Tibial artery (tissue), 4 donors: Measurements from ENCODE around the gene TRIM74.
"Not testable (repeated sequence)": the region's sequence is repeated elsewhere in the genome, so short reads cannot be mapped to it uniquely, and the experiment has no call there.

ENCODE experiments used
- DNase-seq, 2 donors: peaks; one replicate each; pipeline ENCODE4 v3.0.0-alpha.2; 2019
- H3K27ac ChIP-seq, 2 donors: fragments of 200-600 bp; sonication (generic) in 1 of 2; 1 replicate in 1 of 2; 2 replicates in 1 of 2; pipeline ENCODE4 v1.5.1; 2018 to 2019; ENCODE audit warnings: mild to moderate bottlenecking in 1 of 2
- H3K27me3 ChIP-seq, 2 donors: fragments of 200-600 bp; sonication (generic) in 1 of 2; one replicate each; pipeline versions ENCODE4 v1.5.1 to v1.6.0; 2016 to 2019
- H3K36me3 ChIP-seq, 3 donors: fragments of 200-600 bp; sonication (generic) in 2 of 3; one replicate each; pipeline ENCODE4 v1.5.1; 2016 to 2019; ENCODE audit warnings: mild to moderate bottlenecking in 2 of 3
- H3K4me1 ChIP-seq, 4 donors: fragments of 200-600 bp; sonication (generic) in 2 of 4; 1 replicate in 3 of 4; 2 replicates in 1 of 4; pipeline ENCODE4 v1.5.1; 2016 to 2019
- H3K4me3 ChIP-seq, 2 donors: fragments of 200-600 bp; sonication (generic) in 1 of 2; 1 replicate in 1 of 2; 2 replicates in 1 of 2; pipeline ENCODE4 v1.5.1; 2018 to 2019; ENCODE audit warnings: mild to moderate bottlenecking in 2 of 2
- H3K9me3 ChIP-seq, 3 donors: fragments of 200-600 bp; sonication (generic) in 1 of 3; one replicate each; pipeline ENCODE4 v1.5.1; 2016 to 2019
- intact Hi-C: fragments of 100-400 bp; cut with DNase I; formaldehyde crosslinking; loops from one replicate; pipeline ENCODE4 v1.15.0; 2023; ENCODE audit warnings: low total_unique reads
- TF ChIP-seq, protein P1 (sequence below), 2 experiments: fragments of 200-600 bp in 1 of 2; fragments of 450-650 bp in 1 of 2; IDR thresholded peaks; one replicate each; pipeline ENCODE4 v1.5.1; 2017 to 2019; ENCODE audit warnings: antibody characterized with exemption in 2 of 2, mild to moderate bottlenecking in 1 of 2, moderate library complexity in 1 of 2

Gene TRIM74

DNA sequence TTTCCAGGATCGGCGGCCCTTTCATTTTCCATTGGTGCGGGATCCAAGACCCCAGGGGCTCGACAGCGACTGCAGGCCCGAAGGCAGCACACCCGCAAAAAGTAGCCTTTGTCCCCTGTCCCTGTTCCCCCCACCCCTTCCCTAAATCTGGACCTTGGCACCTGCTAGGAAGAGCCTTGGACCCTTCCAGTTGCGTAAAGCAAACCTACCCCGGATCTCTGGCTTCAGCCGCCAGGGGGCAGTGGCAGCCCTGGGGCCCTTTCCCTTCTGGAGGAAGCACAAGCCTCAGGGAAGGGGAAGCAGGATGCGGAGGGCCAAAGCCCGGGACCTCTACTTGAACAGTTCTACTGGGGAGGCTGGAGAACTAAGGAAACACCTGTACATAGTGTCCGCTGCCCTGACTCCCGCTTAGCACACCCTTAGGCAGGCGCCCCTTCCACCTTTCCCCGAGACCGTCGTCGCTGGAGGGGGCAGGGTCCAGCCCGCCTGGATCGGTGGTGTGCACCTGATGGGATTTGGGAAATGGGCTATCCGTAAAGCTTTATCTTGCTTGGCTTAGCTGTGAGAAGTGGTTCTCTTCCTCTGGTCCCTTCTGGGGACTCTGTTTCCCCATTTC, 23.0 kb downstream of the TRIM74 start:
- H3K27me3 ChIP-seq, H3K9me3 ChIP-seq, DNase-seq, H3K4me3 ChIP-seq, H3K4me1 ChIP-seq, intact Hi-C loops, H3K27ac ChIP-seq: not testable (repeated sequence)
- peaks cover 0 to 43% (median 33%) of the 10 kb centered on the region in 3 donors for H3K36me3 ChIP-seq

DNA sequence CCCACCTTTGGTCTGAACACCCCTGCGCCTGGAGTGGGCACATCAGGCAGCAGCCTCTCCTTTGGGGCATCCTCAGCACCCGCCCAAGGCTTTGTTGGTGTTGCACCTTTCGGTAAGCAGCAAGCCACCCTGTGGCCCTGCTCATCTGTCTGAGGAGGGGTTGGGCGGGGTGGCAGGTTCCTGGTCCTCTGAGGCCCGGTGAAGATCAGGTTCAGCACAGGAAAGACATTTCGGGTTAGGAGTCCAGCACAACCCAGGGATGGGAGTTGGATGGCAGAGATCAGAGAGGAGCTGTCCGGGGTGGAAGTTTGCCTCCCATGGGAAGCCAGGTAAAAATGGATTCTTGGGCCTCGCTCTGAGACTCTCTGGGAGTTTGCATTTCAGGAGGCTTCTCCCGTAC, 23.7 kb downstream of the TRIM74 start:
- intact Hi-C loops, H3K4me3 ChIP-seq, H3K4me1 ChIP-seq, DNase-seq, H3K9me3 ChIP-seq, H3K27me3 ChIP-seq, H3K27ac ChIP-seq: not testable (repeated sequence)
- peaks cover 0 to 48% (median 33%) of the 10 kb centered on the region in 3 donors for H3K36me3 ChIP-seq

DNA sequence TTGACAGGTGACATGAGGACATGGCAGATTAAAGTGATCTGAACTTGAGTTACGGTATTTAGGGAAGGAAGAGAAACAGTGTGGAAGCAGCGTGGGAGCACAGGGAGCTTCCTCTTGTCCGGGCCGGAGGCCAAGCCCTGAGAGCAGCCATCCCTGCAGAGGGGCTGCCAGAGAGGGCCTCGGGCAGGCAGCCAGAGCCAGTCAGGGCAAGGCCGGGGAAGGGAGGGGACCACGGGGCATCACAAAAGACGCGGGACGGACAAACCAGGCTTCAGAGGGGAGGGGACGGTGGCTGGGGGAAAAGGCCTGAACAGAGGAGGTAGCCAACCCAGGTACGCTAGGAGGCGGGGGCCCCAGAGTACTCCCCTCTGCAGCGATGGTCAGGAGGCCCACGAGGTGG, 24.3 kb downstream of the TRIM74 start:
- H3K36me3 ChIP-seq: peaks cover 0 to 48% (median 33%) of the 10 kb centered on the region in 3 donors
- H3K27me3 ChIP-seq, H3K4me3 ChIP-seq, DNase-seq, H3K9me3 ChIP-seq, intact Hi-C loops, H3K4me1 ChIP-seq, H3K27ac ChIP-seq: not testable (repeated sequence)

DNA sequence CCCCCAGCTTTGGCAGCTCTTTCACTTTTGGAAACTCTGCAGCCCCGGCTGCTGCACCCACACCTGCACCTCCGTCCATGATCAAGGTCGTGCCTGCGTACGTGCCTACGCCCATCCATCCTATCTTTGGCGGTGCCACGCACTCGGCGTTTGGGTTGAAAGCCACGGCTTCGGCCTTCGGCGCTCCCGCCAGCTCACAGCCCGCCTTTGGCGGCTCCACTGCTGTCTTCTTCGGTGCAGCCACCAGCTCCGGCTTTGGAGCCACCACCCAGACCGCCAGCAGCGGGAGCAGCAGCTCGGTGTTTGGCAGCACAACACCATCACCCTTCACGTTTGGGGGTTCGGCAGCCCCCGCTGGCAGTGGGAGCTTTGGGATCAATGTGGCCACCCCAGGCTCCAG, 26.3 kb downstream of the TRIM74 start:
- H3K4me1 ChIP-seq, H3K4me3 ChIP-seq, DNase-seq, H3K27ac ChIP-seq, H3K27me3 ChIP-seq, H3K9me3 ChIP-seq, intact Hi-C loops: not testable (repeated sequence)
- H3K36me3 ChIP-seq: peaks cover 0 to 48% (median 32%) of the 10 kb centered on the region in 3 donors

DNA sequence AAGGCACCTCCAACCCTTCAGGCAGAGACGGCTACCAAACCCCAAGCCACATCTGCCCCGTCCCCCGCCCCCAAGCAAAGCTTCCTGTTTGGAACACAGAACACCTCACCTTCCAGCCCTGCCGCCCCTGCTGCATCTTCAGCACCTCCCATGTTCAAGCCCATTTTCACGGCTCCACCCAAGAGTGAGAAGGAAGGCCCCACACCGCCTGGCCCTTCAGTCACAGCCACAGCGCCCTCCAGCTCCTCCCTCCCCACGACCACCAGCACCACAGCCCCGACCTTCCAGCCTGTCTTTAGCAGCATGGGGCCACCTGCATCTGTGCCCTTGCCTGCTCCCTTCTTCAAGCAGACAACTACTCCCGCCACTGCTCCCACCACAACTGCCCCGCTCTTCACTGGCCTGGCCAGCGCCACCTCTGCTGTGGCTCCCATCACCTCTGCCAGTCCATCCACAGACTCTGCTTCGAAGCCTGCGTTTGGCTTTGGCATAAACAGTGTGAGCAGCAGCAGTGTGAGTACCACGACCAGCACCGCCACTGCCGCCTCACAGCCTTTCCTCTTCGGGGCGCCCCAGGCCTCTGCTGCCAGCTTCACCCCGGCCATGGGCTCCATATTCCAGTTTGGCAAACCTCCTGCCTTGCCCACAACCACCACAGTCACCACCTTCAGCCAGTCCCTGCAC, 27.1 kb downstream of the TRIM74 start:
- H3K36me3 ChIP-seq: peaks cover 0 to 46% (median 32%) of the 10 kb centered on the region in 3 donors
- DNase-seq, intact Hi-C loops: not testable (repeated sequence)

DNA sequence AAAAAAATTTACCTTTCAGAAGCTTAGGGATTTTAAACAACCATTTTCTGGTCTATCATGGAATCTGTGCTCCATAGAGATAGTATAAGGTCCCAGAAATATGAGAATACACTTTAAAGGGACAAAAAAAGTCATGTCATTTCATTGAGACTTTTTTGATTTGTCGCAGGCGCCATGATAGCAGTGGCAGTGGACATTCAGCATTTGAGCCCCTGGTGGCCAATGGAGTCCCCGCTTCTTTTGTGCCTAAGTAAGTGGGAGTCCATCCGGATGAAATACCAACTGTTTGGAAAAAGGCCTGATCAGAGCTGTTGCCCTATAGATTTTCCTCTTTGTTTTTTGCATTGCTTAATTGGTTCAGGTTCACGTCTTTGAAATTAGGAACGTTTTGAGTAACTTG, 41.0 kb downstream of the TRIM74 start:
- Histone ChIP-seq H3K4me1 (peaks cover 0 to 27% (median 21%) of the 10 kb centered on the region in 4 donors), H3K36me3 (peaks cover 45 to 54% (median 52%) of the 10 kb centered on the region in 3 donors)
- intact Hi-C loops, DNase-seq, H3K9me3 ChIP-seq, H3K27me3 ChIP-seq, H3K4me3 ChIP-seq, H3K27ac ChIP-seq: not testable (repeated sequence)

More for the DNA sequence above, 27.1 kb downstream of the TRIM74 start:
- not testable (repeated sequence) for H3K9me3 ChIP-seq, H3K4me1 ChIP-seq, H3K4me3 ChIP-seq, H3K27me3 ChIP-seq, H3K27ac ChIP-seq

DNA sequence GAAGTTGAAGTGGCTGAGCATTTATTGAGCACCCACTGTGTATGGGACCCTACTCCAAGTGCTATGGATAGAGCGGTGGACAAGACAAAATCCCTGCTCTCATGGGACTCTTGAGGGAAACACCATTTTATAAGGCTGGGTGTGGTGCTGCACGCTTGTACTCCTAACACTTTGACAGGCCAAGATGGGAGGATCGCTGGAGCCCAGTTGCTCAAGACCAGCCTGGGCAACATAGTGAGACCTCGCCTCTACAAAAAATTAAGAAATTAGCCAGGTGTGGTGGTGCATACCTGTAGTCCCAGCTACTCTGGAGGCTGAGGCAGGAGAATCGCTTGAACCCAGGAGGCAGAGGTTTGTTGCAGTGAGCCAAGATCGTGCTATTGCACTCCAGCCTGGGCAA, 41.5 kb downstream of the TRIM74 start:
- H3K27ac ChIP-seq, DNase-seq, intact Hi-C loops, H3K9me3 ChIP-seq, H3K4me3 ChIP-seq, H3K27me3 ChIP-seq: not testable (repeated sequence)
- H3K36me3 ChIP-seq: peaks cover 45 to 54% (median 52%) of the 10 kb centered on the region in 3 donors
- H3K4me1 ChIP-seq: peaks cover 0 to 27% (median 21%) of the 10 kb centered on the region in 4 donors

DNA sequence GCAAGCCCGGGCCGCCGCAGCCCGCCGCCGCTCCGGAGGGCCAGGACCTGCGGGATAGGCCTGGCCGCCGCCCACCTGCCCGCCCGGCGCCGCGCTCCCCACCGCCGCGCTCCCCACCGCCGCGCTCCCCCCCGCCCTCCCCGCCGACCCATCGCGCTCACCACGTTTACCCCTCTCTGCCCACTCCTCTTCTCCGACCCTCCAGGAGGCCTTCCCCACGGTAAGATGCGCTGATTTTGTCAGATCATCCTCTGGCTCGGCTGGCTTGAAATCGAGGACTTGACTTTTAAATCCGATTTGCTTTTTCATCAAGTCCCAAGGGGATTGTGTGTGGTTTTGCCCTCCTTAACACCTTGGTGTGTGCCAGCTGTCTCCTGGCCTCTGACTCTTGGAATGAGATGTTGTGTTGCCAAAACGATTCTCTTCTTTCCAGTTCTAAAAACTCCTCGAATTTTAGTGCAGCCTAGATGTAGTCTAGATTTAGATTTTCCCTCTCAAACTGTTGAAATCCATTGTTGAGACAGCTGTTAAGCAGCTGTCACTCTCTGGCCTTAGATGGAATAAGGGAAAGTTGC, 43.6 kb downstream of the TRIM74 start:
- peak overlapping the region; percentile 73 to 89 for H3K4me3 ChIP-seq
- H3K4me1 ChIP-seq: peaks cover 0 to 27% (median 21%) of the 10 kb centered on the region in 4 donors
- H3K27ac ChIP-seq: peak overlapping the region; percentile 83 to 91
- no peak for DNase-seq
- TF ChIP-seq, protein P1, sequence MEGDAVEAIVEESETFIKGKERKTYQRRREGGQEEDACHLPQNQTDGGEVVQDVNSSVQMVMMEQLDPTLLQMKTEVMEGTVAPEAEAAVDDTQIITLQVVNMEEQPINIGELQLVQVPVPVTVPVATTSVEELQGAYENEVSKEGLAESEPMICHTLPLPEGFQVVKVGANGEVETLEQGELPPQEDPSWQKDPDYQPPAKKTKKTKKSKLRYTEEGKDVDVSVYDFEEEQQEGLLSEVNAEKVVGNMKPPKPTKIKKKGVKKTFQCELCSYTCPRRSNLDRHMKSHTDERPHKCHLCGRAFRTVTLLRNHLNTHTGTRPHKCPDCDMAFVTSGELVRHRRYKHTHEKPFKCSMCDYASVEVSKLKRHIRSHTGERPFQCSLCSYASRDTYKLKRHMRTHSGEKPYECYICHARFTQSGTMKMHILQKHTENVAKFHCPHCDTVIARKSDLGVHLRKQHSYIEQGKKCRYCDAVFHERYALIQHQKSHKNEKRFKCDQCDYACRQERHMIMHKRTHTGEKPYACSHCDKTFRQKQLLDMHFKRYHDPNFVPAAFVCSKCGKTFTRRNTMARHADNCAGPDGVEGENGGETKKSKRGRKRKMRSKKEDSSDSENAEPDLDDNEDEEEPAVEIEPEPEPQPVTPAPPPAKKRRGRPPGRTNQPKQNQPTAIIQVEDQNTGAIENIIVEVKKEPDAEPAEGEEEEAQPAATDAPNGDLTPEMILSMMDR (IDR thresholded peaks at IDR 0.05): no peak
- no peaks in the 10 kb centered on the region for H3K27me3 ChIP-seq
- H3K9me3 ChIP-seq: no peaks in the 10 kb centered on the region
- intact Hi-C loops: no loop called here
- peaks cover 35 to 40% (median 40%) of the 10 kb centered on the region in 3 donors for H3K36me3 ChIP-seq
